ENCODE measurements around the gene MCF2L2. TPM values are rescaled to one million over a fixed set of nuclear protein-coding genes. Genes with fewer than 3 reads are reported as not detected.

Gene MCF2L2
- total and polyA plus RNA-seq, 2 experiments from 2014 or later: not detected

- peak; percentile 38 for DNase-seq
- no peak overlapping the region for H3K27ac ChIP-seq
- no peaks in the 10 kb centered on the region for H3K79me2 ChIP-seq (ENCODE audit: insufficient read depth)
- no peak overlapping the region for H3K4me3 ChIP-seq
- no peak overlapping the region for H3K9ac ChIP-seq
- H2AFZ ChIP-seq: peak overlapping the region; percentile 54
- H3K4me1 ChIP-seq (ENCODE audit: insufficient read depth): peaks cover 12% of the 10 kb centered on the region; the same call in 1 of the 2 replicates
- in situ Hi-C loops (cut with MboI): no loop called here
- H3K9me2 ChIP-seq (ENCODE audit: insufficient read depth): no peaks in the 10 kb centered on the region
- TF ChIP-seq EZH2 (IDR thresholded peaks at IDR 0.05; ENCODE audit: insufficient read depth, poor library complexity, severe bottlenecking): no peak
- H3K36me3 ChIP-seq (ENCODE audit: low read depth): no peaks in the 10 kb centered on the region
- no peaks in the 10 kb centered on the region for H4K20me1 ChIP-seq (ENCODE audit: insufficient read depth)
- H3K4me2 ChIP-seq (ENCODE audit: unreplicated experiment): peak overlapping the region; percentile 35
- H3K9me3 ChIP-seq (ENCODE audit: low read depth): no peaks in the 10 kb centered on the region
- 35 to 47% methylated on average over 4 of the region's 4 CpGs for WGBS, 2 experiments (ENCODE audit: low coverage in 1 of 2, low lambda C conversion rate in 2 of 2, missing lambda C conversion rate in 2 of 2)
- 0 out of 2 replicates have a peak, but pooled peaks cover 8% of the 10 kb centered on the region for H3K27me3 ChIP-seq (replicated peaks; ENCODE audit: insufficient read depth)
- 0 out of 2 replicates have a peak, but pooled peaks cover 7% of the 10 kb centered on the region for H3F3A ChIP-seq (ENCODE audit: insufficient read depth)
Measured at GRCh38 chr3:183131735-183132134, 296.7 kb downstream of the MCF2L2 start.

- Histone ChIP-seq H3K4me2 (ENCODE audit: unreplicated experiment) (peak overlapping the region; percentile 35), H2AFZ (peak overlapping the region; percentile 54), H3K36me3 (ENCODE audit: low read depth) (no peaks in the 10 kb centered on the region), H3K27ac (no peak overlapping the region), H3K27me3 (replicated peaks; ENCODE audit: insufficient read depth) (0 out of 2 replicates have a peak, but pooled peaks cover 8% of the 10 kb centered on the region), H3K4me1 (ENCODE audit: insufficient read depth) (peaks cover 12% of the 10 kb centered on the region; the same call in 1 of the 2 replicates), H3K4me3 (no peak overlapping the region), H3K79me2 (ENCODE audit: insufficient read depth) (no peaks in the 10 kb centered on the region), H3K9me2 (ENCODE audit: insufficient read depth) (no peaks in the 10 kb centered on the region), H4K20me1 (ENCODE audit: insufficient read depth) (no peaks in the 10 kb centered on the region), H3K9me3 (ENCODE audit: low read depth) (no peaks in the 10 kb centered on the region), H3K9ac (no peak overlapping the region), H3F3A (ENCODE audit: insufficient read depth) (0 out of 2 replicates have a peak, but pooled peaks cover 7% of the 10 kb centered on the region)
- TF ChIP-seq EZH2 (IDR thresholded peaks at IDR 0.05; ENCODE audit: insufficient read depth, poor library complexity, severe bottlenecking) (no peak), EZH2phosphoT487 (IDR thresholded peaks at IDR 0.05; ENCODE audit: insufficient read depth, low read depth) (no peak)
- no peak for DNase-seq
- 37 to 55% methylated on average over 4 of the region's 4 CpGs for WGBS, 2 experiments (ENCODE audit: low coverage in 1 of 2, low lambda C conversion rate in 2 of 2, missing lambda C conversion rate in 2 of 2)
- in situ Hi-C loops (cut with MboI): no loop called here
Measured at GRCh38 chr3:183131186-183131725, 297.2 kb downstream of the MCF2L2 start.

- H3K4me2 ChIP-seq (ENCODE audit: unreplicated experiment): no peak overlapping the region
- no peaks in the 10 kb centered on the region for H3K79me2 ChIP-seq (ENCODE audit: insufficient read depth)
- H3K9me3 ChIP-seq (ENCODE audit: low read depth): no peaks in the 10 kb centered on the region
- H3K27me3 ChIP-seq (replicated peaks; ENCODE audit: insufficient read depth): 0 out of 2 replicates have a peak, but pooled peaks cover 4% of the 10 kb centered on the region
- H3K4me3 ChIP-seq: no peak overlapping the region
- in situ Hi-C loops (cut with MboI): loop anchor here (10.0 kb wide), 1 partner anchor 256 kb away; no protein-coding TSS in a partner anchor
- no peak overlapping the region for H3K9ac ChIP-seq
- peak; percentile 39 for DNase-seq
- TF ChIP-seq EZH2phosphoT487 (IDR thresholded peaks at IDR 0.05; ENCODE audit: insufficient read depth, low read depth) (no peak), EZH2 (IDR thresholded peaks at IDR 0.05; ENCODE audit: insufficient read depth, poor library complexity, severe bottlenecking) (no peak)
- peaks cover 12% of the 10 kb centered on the region; the same call in 1 of the 2 replicates for H3K4me1 ChIP-seq (ENCODE audit: insufficient read depth)
- no peak overlapping the region for H3K27ac ChIP-seq
- no peaks in the 10 kb centered on the region for H3K36me3 ChIP-seq (ENCODE audit: low read depth)
- no peaks in the 10 kb centered on the region for H4K20me1 ChIP-seq (ENCODE audit: insufficient read depth)
- no peaks in the 10 kb centered on the region for H3K9me2 ChIP-seq (ENCODE audit: insufficient read depth)
- 15 to 19% methylated on average over 1 of the region's 1 CpG for WGBS, 2 experiments (ENCODE audit: low coverage in 1 of 2, low lambda C conversion rate in 2 of 2, missing lambda C conversion rate in 2 of 2)
- H2AFZ ChIP-seq: no peak overlapping the region
- H3F3A ChIP-seq (ENCODE audit: insufficient read depth): 0 out of 2 replicates have a peak, but pooled peaks cover 7% of the 10 kb centered on the region
Measured at GRCh38 chr3:183129243-183129642, 299.2 kb downstream of the MCF2L2 start.

- TF ChIP-seq EZH2 (IDR thresholded peaks at IDR 0.05; ENCODE audit: insufficient read depth, poor library complexity, severe bottlenecking): no peak
- no peak for TF ChIP-seq EZH2phosphoT487 (IDR thresholded peaks at IDR 0.05; ENCODE audit: insufficient read depth, low read depth)
- no peak overlapping the region for H3K4me2 ChIP-seq (ENCODE audit: unreplicated experiment)
- in situ Hi-C loops (cut with MboI): loop anchor here (10.0 kb wide), 1 partner anchor 256 kb away; no protein-coding TSS in a partner anchor
- no peaks in the 10 kb centered on the region for H3K9me3 ChIP-seq (ENCODE audit: low read depth)
- 0 out of 2 replicates have a peak, but pooled peaks cover 7% of the 10 kb centered on the region for H3F3A ChIP-seq (ENCODE audit: insufficient read depth)
- no peaks in the 10 kb centered on the region for H4K20me1 ChIP-seq (ENCODE audit: insufficient read depth)
- H3K4me1 ChIP-seq (ENCODE audit: insufficient read depth): peaks cover 12% of the 10 kb centered on the region; the same call in 1 of the 2 replicates
- H3K27me3 ChIP-seq (replicated peaks; ENCODE audit: insufficient read depth): 0 out of 2 replicates have a peak, but pooled peaks cover 4% of the 10 kb centered on the region
- no peaks in the 10 kb centered on the region for H3K79me2 ChIP-seq (ENCODE audit: insufficient read depth)
- DNase-seq: no peak
- H3K36me3 ChIP-seq (ENCODE audit: low read depth): no peaks in the 10 kb centered on the region
- WGBS, 2 experiments (ENCODE audit: low coverage in 1 of 2, low lambda C conversion rate in 2 of 2, missing lambda C conversion rate in 2 of 2): 73 to 84% methylated on average over 3 of the region's 3 CpGs
- no peak overlapping the region for H3K4me3 ChIP-seq
- H3K27ac ChIP-seq: no peak overlapping the region
- no peaks in the 10 kb centered on the region for H3K9me2 ChIP-seq (ENCODE audit: insufficient read depth)
- no peak overlapping the region for H2AFZ ChIP-seq
- no peak overlapping the region for H3K9ac ChIP-seq
Measured at GRCh38 chr3:183128709-183129108, 299.7 kb downstream of the MCF2L2 start.

Small RNAs within 50 kb of the gene (small RNA-seq; reads per million reads assigned to genes)
- gene RF00092 (ENCODE audit: low read depth, low replicate concordance): not detected
- not detected for gene RF00394 (ENCODE audit: low read depth, low replicate concordance)
- gene RF01241 (ENCODE audit: low read depth, low replicate concordance): not detected
- gene RNA5SP151 (ENCODE audit: low read depth, low replicate concordance): not detected
- not detected for gene SNORA63D (ENCODE audit: low read depth, low replicate concordance)

Other genes starting within 250 kb of the MCF2L2 start
- gene B3GNT5, start 175.4 kb downstream of the MCF2L2 start, total RNA-seq (2014; rRNA removed; shearing (Covaris generic)): 1.3 and 2.7 TPM in 2 replicates
- 1.8 TPM in 2 replicates for gene B3GNT5, start 175.4 kb downstream of the MCF2L2 start, polyA plus RNA-seq (2016; fragmentation: Nextera tagmentation; extraction: Ambion mirVana)
- gene KLHL6, start 127.1 kb upstream of the MCF2L2 start, total RNA-seq (2014; rRNA removed; shearing (Covaris generic)): not detected in 2 replicates
- gene KLHL6, start 127.1 kb upstream of the MCF2L2 start, polyA plus RNA-seq (2016; fragmentation: Nextera tagmentation; extraction: Ambion mirVana): not detected in 2 replicates
- 13.2 and 18.3 TPM in 2 replicates for gene KLHL24, start 207.0 kb upstream of the MCF2L2 start, total RNA-seq (2014; rRNA removed; shearing (Covaris generic))
- 10.1 and 11.7 TPM in 2 replicates for gene KLHL24, start 207.0 kb upstream of the MCF2L2 start, polyA plus RNA-seq (2016; fragmentation: Nextera tagmentation; extraction: Ambion mirVana)